ENCODE measurements around the gene DNAJC24.

GRCh38 chr11:31355131-31355530 is 14.5 kb upstream of the DNAJC24 start:
- no peak for TF ChIP-seq CTCF (conservative IDR thresholded peaks at IDR 0.05; ENCODE audit: low read depth in 2 of 2)
- TF ChIP-seq REST (IDR thresholded peaks at IDR 0.05; ENCODE audit: unreplicated experiment): no peak
- TF ChIP-seq EZH2 (IDR thresholded peaks at IDR 0.05; ENCODE audit: low read depth, unreplicated experiment): no peak
- no peak for TF ChIP-seq POLR2AphosphoS5 (IDR thresholded peaks at IDR 0.05; ENCODE audit: low read depth)
- no peak for TF ChIP-seq EZH2phosphoT487 (IDR thresholded peaks at IDR 0.05; ENCODE audit: unreplicated experiment)
- TF ChIP-seq STAT1 (IDR thresholded peaks at IDR 0.05; ENCODE audit: unreplicated experiment): no peak
- no peak for TF ChIP-seq CREB1 (CRISPR knock-in tag; IDR thresholded peaks at IDR 0.05; ENCODE audit: low read depth)
- TF ChIP-seq JUNB (IDR thresholded peaks at IDR 0.05; ENCODE audit: unreplicated experiment): no peak

Data from GM23338 (cell line).